CD4-positive, alpha-beta T cell treated with Interleukin-21 for 1 hour (primary cell): ENCODE data around the gene VEGFA.

Source experiments
- DNase-seq: peaks from one replicate; pipeline ENCODE4 v3.0.0-alpha.2; 2020

VEGFA gene

DNA sequence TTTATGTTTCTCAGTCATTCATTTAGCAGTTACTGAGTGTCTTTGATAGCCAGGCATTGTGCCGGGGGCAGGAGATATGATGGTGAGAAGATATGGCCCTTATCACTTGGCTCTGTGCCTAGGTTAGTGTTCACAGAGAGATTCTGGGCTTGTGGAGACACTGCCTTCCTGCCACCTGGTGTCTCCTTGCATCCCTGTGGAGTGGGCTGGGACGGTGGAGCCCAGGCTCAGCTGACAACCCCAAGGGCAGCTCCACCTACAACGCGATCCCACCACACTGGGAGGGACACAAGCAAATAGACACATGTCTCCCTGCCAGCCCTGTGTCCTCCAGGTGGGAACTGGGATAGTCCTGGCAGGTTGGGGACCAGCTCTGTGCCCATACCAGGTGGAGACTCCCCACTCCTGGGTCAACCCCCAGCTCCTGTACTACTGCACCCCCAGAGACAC lies 30.3 kb upstream of the VEGFA start:
- no peak for DNase-seq

- no peak for DNase-seq
These were observed 29.6 kb upstream of the VEGFA start for GRCh38 chr6:43740321-43740960.

GRCh38 chr6:43740961-43741764 lies 28.8 kb upstream of the VEGFA start:
- DNase-seq, result no peak

DNA sequence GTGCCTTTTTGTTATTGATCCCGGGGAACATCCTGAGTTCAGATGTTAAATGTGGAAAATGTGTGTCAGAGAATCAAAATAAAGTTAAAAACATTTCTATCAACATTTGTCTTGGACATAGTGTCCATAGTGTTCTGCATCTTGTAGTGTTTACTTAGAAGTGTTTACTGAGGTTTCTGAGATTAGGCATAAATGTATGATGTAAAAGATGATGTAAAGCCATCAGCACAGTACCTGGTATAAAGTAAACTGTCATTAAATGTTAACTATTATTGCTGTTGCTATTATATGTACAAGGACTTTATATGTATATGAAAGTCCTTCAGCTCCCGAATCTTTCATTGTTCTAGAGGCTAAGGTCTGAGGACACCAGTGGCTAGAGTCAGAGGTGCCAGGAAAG lies 28.2 kb upstream of the VEGFA start:
- no peak for DNase-seq

DNA sequence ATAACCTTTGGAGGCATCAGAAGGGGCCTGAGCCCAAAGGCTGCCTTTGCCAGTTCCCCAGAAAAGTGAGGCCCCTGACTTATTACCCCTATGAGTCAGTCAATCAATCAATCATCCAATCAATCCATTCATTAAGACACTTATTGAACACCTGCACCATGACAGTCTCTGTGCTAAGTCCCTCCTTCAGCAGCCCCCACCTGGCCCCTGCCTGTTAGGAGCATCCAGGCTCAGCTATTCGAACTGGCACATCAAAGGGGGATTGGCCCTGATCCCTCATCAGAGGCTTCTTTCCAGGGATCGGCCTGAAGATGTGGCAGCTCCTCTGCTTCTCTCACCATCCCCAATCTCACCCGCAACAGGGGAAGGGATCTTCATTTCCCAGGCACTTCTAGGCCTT lies 27.7 kb upstream of the VEGFA start:
- DNase-seq, result no peak

- no peak for DNase-seq
These were observed 26.9 kb upstream of the VEGFA start for GRCh38 chr6:43742931-43743632.

DNA sequence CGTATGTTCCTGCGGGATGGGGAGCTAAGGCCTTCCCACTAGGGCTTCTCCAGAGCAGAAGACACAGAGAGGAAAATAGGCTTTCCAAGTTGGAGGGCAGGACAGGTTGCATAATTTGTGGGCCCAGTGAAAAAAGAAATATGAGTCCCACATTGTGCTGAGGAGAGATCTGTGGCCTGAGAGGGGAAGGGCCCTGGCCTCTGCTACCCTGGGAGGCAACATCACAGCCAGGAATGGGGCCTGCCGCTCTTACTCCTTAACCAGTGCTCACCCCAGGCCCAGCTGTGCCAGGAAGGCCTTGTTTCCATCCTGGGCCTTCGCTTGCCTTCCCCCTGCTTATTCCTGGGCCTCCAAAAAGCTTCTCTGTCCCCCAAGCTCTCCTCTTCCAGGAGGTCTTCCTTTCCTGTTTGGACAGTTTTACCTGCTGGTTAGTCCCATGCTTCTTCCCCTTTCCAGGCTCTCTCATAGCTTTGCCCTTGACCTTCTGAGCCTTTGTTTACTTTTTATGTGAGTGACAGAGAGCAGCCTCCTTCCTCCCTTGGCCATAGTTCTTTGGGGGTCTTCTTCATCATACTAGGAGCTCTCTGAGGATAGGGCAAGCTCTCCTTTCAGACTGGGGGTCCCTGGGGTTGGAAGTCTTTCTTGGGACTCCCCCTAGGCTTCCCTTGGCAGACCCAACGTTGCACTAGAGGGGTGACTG lies 26.2 kb upstream of the VEGFA start:
- no peak for DNase-seq

- DNase-seq, result no peak
These were observed 25.5 kb upstream of the VEGFA start for GRCh38 chr6:43744491-43744890.

- DNase-seq, result no peak
These were observed 24.9 kb upstream of the VEGFA start for GRCh38 chr6:43744931-43745727.

DNA sequence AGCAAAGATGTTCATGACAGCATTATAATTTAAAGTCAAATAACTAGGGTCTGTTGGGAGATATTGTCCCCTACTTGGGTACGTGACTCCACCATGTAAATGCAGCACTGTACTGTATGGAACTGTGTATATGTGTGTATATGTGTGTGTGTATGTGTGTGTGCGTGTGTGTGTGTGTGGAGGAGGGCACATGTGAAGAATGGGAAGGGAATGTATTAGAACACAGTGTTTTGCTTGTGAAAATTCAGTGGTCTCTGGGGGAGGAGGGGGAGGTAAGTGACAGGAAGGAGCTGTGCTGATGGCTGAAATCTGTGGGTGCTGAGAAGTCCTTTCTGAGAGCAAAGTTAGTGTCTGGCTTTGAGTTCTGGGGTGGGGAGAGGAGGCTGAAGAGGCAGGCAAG lies 23.9 kb upstream of the VEGFA start:
- DNase-seq, result no peak

GRCh38 chr6:43746613-43747102 lies 23.4 kb upstream of the VEGFA start:
- no peak for DNase-seq

- no peak for DNase-seq
These were observed 22.2 kb upstream of the VEGFA start for GRCh38 chr6:43747784-43748183.

DNA sequence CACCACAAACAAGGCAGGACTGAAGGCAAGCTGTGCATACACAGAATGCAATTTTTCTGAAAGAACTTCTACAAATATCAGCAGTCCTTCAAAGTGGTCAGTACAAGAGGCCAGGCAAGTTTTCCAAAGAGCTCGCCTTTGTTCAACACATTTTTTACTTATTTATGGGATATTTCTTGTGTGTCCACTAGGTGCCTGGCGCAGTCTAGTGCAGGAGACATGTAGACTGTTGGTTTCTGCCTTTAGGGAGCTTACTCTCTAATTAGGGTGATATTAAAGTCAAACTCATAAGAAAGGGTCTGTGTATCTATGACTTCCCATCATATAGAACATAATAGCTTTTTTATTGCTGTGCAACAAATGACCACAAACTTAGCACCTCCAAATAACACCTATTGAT lies 21.2 kb upstream of the VEGFA start:
- no peak for DNase-seq

GRCh38 chr6:43749461-43749860 lies 20.6 kb upstream of the VEGFA start:
- no peak for DNase-seq

GRCh38 chr6:43750622-43751021 lies 19.4 kb upstream of the VEGFA start:
- DNase-seq, result no peak

- no peak for DNase-seq
These were observed 16.3 kb upstream of the VEGFA start for GRCh38 chr6:43753570-43754183.

GRCh38 chr6:43757966-43758616 lies 11.9 kb upstream of the VEGFA start:
- no peak for DNase-seq

GRCh38 chr6:43758617-43759050 lies 11.4 kb upstream of the VEGFA start:
- DNase-seq, result no peak

DNA sequence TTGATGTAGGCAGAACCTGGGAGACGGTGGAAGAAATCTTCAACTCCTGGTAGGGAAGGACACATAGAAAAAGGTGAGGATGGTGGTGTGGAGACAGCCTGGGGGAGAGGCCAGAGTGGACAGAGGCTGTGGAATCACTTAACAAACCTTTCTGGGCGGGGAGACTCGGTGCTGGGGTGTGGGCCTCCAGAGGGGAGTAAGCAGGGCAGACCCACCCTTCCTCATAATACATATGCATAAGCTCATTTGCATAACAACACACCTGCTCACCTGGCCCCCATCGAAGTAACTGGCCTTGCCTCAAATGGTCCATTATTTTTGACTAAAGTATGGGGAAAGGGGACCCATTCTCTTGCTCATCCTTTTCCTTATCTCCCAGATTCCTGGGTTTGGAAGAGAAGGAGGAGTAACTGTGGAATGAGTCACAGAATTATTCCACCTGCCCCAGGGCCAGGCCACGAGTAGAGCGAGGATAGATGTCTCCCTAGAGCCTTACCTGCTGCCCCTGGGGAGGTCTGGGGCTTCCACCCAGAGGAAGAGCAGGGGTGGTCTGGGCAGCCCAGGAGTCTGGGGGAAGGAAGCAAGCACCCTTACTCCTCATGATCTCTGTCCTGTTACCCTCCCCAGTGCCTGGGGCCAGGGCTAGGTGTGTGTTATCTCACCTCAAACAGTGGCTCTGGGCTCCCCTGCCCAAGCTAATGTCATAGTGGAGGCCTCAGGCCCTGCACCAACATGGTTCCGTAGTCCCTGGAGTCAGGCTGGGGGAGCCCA lies 10.7 kb upstream of the VEGFA start:
- no peak for DNase-seq

GRCh38 chr6:43759907-43760206 lies 10.2 kb upstream of the VEGFA start:
- DNase-seq, result no peak
